Stimulated activated CD4-positive, alpha-beta T cell treated with anti-CD3 and anti-CD28 coated beads, Interleukin-2, amount 100 ng/mL, for 24 hours (primary cell): ENCODE data around the gene NFATC1.

Source experiments
- DNase-seq, 2 donors: peaks; one replicate each; pipeline ENCODE4 v3.0.0-alpha.2; 2020

NFATC1 gene

GRCh38 chr18:79493801-79494211, 98.1 kb downstream of the NFATC1 start:
- DNase-seq, result no peak

- DNase-seq, result no peak
These were observed 99.2 kb downstream of the NFATC1 start for GRCh38 chr18:79494936-79495335.

- DNase-seq, result no peak
These were observed 99.9 kb downstream of the NFATC1 start for GRCh38 chr18:79495591-79496071.

GRCh38 chr18:79496237-79496977, 100.7 kb downstream of the NFATC1 start:
- no peak for DNase-seq

- no peak for DNase-seq
These were observed 101.4 kb downstream of the NFATC1 start for GRCh38 chr18:79496978-79497637.

- no peak for DNase-seq
These were observed 101.9 kb downstream of the NFATC1 start for GRCh38 chr18:79497638-79498081.

- DNase-seq, result no peak
These were observed 102.9 kb downstream of the NFATC1 start for GRCh38 chr18:79498662-79499061.

GRCh38 chr18:79501006-79501405, 105.3 kb downstream of the NFATC1 start:
- no peak for DNase-seq

- DNase-seq, result peak in 1 of 2 donors; percentile 11
These were observed 107.1 kb downstream of the NFATC1 start for GRCh38 chr18:79502782-79503181.

- DNase-seq, result no peak
These were observed 107.7 kb downstream of the NFATC1 start for GRCh38 chr18:79503406-79503805.

GRCh38 chr18:79504034-79504433, 108.3 kb downstream of the NFATC1 start:
- peak in 1 of 2 donors; percentile 15 for DNase-seq

GRCh38 chr18:79504495-79504894, 108.8 kb downstream of the NFATC1 start:
- DNase-seq, result peak in 1 of 2 donors; percentile 25

- DNase-seq, result peak in 1 of 2 donors; percentile 14
These were observed 109.7 kb downstream of the NFATC1 start for GRCh38 chr18:79505465-79505864.

- peak in 1 of 2 donors; percentile 17 for DNase-seq
These were observed 110.7 kb downstream of the NFATC1 start for GRCh38 chr18:79506191-79507075.

GRCh38 chr18:79507076-79507545, 111.4 kb downstream of the NFATC1 start:
- peak in 1 of 2 donors; percentile 25 for DNase-seq

GRCh38 chr18:79507546-79508480, 112.1 kb downstream of the NFATC1 start:
- no peak for DNase-seq

- no peak for DNase-seq
These were observed 113.1 kb downstream of the NFATC1 start for GRCh38 chr18:79508565-79509535.

GRCh38 chr18:79509536-79509930, 113.8 kb downstream of the NFATC1 start:
- no peak for DNase-seq

GRCh38 chr18:79510046-79510685, 114.4 kb downstream of the NFATC1 start:
- DNase-seq, result peak in 1 of 2 donors; percentile 8

GRCh38 chr18:79510731-79511241, 115.1 kb downstream of the NFATC1 start:
- DNase-seq, result peak; percentile 0 to 11
